Neural progenitor cell (in vitro differentiated cells): ENCODE data around the gene TXNDC17. TPM values are rescaled to one million over a fixed set of nuclear protein-coding genes. Genes with fewer than 3 reads are reported as not detected.

Source experiments
- DNase-seq: peaks from one replicate; pipeline ENCODE4 v3.0.0-alpha.2; 2016; ENCODE audit warnings: low spot score
- H2AFZ ChIP-seq: fragments of 200-600 bp; sonication (generic); replicated peaks from 2 replicates; pipeline ENCODE4 v1.6.1; 2016; ENCODE audit warnings: antibody characterized with exemption
- H3F3A ChIP-seq: fragments of 200-600 bp; sonication (generic); 2 replicates; pipeline ENCODE4 v1.6.1; 2016; ENCODE audit warnings: antibody characterized with exemption, low read depth
- H3K27ac ChIP-seq: fragments of 200-600 bp; sonication (generic); 2 replicates; pipeline ENCODE4 v1.5.1; 2016; ENCODE audit warnings: mild to moderate bottlenecking
- H3K27me3 ChIP-seq: fragments of 200-600 bp; sonication (generic); 2 replicates; pipeline ENCODE4 v1.6.1; 2016; ENCODE audit warnings: mild to moderate bottlenecking, moderate library complexity
- H3K36me3 ChIP-seq: fragments of 200-600 bp; sonication (generic); 2 replicates; pipeline ENCODE4 v1.5.1; 2016
- H3K4me1 ChIP-seq: fragments of 200-600 bp; sonication (generic); 2 replicates; pipeline ENCODE4 v1.6.1; 2016; ENCODE audit warnings: mixed run types
- H3K4me2 ChIP-seq: fragments of 200-600 bp; sonication (generic); 2 replicates; pipeline ENCODE4 v1.6.1; 2016
- H3K4me3 ChIP-seq: fragments of 200-600 bp; sonication (generic); 2 replicates; pipeline ENCODE4 v1.5.1; 2016
- H3K79me2 ChIP-seq: fragments of 200-600 bp; sonication (generic); 2 replicates; pipeline ENCODE4 v1.6.1; 2016; ENCODE audit warnings: low read depth
- H3K9ac ChIP-seq: fragments of 200-600 bp; sonication (generic); 2 replicates; pipeline ENCODE4 v1.6.1; 2016
- H3K9me3 ChIP-seq: fragments of 200-600 bp; sonication (generic); 2 replicates; pipeline ENCODE4 v1.5.1; 2016; ENCODE audit warnings: low read depth
- H4K20me1 ChIP-seq: fragments of 200-600 bp; sonication (generic); 2 replicates; pipeline ENCODE4 v1.6.1; 2016; ENCODE audit warnings: low read depth
- H3K27ac Mint-ChIP-seq: 3 replicates; pipeline ENCODE4 v1.8.0; 2021; ENCODE audit warnings: mixed read lengths
- H3K27me3 Mint-ChIP-seq: 2 replicates; pipeline ENCODE4 v1.8.0; 2022; ENCODE audit warnings: low read depth, mild to moderate bottlenecking, inconsistent platforms, moderate library complexity, mixed read lengths; ENCODE audit not compliant: insufficient read depth
- H3K36me3 Mint-ChIP-seq: 3 replicates; pipeline ENCODE4 v1.8.0; 2021; ENCODE audit warnings: mixed read lengths
- H3K4me1 Mint-ChIP-seq: 3 replicates; pipeline ENCODE4 v1.8.0; 2021; ENCODE audit warnings: mixed read lengths
- H3K4me3 Mint-ChIP-seq: 3 replicates; pipeline ENCODE4 v1.8.0; 2021; ENCODE audit warnings: mild to moderate bottlenecking, moderate library complexity, mixed read lengths
- H3K9me3 Mint-ChIP-seq: 3 replicates; pipeline ENCODE4 v1.8.0; 2020; ENCODE audit warnings: mixed read lengths
- CTCF ChIP-seq: fragments of 200-600 bp; sonication (generic); IDR thresholded peaks from 2 replicates; pipeline ENCODE4 v1.5.1; 2017; ENCODE audit warnings: antibody characterized with exemption, mild to moderate bottlenecking
- EZH2 ChIP-seq: fragments of 200-600 bp; sonication (generic); IDR thresholded peaks from 2 replicates; pipeline ENCODE4 v1.6.1; 2017; ENCODE audit warnings: antibody characterized with exemption, mild to moderate bottlenecking, moderate library complexity
- EZH2phosphoT487 ChIP-seq: fragments of 200-600 bp; sonication (generic); IDR thresholded peaks from 2 replicates; pipeline ENCODE4 v1.6.1; 2017; ENCODE audit warnings: antibody characterized with exemption
- total RNA-seq: library from RNA; depleted of rRNA; stranded (reverse); fragments of >200 nt; gene quantifications from 2 replicates; pipeline ENCODE4 v1.2.3, GENCODE V29; 2015; ENCODE audit warnings: low replicate concordance

The TXNDC17 gene
- total RNA-seq, 1 donor from 2014 or later: 175 TPM

GRCh38 chr17:6682339-6682738, 41.5 kb downstream of the TXNDC17 start:
- TF ChIP-seq EZH2phosphoT487 (no peak), CTCF (no peak), EZH2 (no peak)
- Histone ChIP-seq H3K79me2 (no peaks in the 10 kb centered on the region), H3K27ac (no peak overlapping the region), H4K20me1 (no peaks in the 10 kb centered on the region), H3K27me3 (no peaks in the 10 kb centered on the region), H3K9me3 (no peaks in the 10 kb centered on the region), H3F3A (no peaks in the 10 kb centered on the region), H3K4me2 (no peak overlapping the region), H3K4me3 (no peak overlapping the region), H2AFZ (no peak overlapping the region), H3K9ac (no peak overlapping the region), H3K4me1 (no peaks in the 10 kb centered on the region), H3K36me3 (no peaks in the 10 kb centered on the region)
- H3K4me1 Mint-ChIP-seq: peaks cover 3% of the 10 kb centered on the region
- no peak for DNase-seq
- peaks cover 11% of the 10 kb centered on the region for H3K27me3 Mint-ChIP-seq
- no peaks in the 10 kb centered on the region for H3K9me3 Mint-ChIP-seq
- H3K36me3 Mint-ChIP-seq: no peaks in the 10 kb centered on the region
- H3K4me3 Mint-ChIP-seq: no peak overlapping the region
- no peak overlapping the region for H3K27ac Mint-ChIP-seq

GRCh38 chr17:6683081-6683684, 42.3 kb downstream of the TXNDC17 start:
- TF ChIP-seq CTCF: no peak
- H2AFZ ChIP-seq: no peak overlapping the region
- H3K4me2 ChIP-seq: no peak overlapping the region
- no peaks in the 10 kb centered on the region for H3K79me2 ChIP-seq
- Mint-ChIP-seq H3K27me3 (peaks cover 13% of the 10 kb centered on the region), H3K27ac (no peak overlapping the region), H3K36me3 (no peaks in the 10 kb centered on the region), H3K9me3 (no peaks in the 10 kb centered on the region), H3K4me3 (no peak overlapping the region), H3K4me1 (peaks cover 3% of the 10 kb centered on the region)
- H3F3A ChIP-seq: no peaks in the 10 kb centered on the region
- no peak for DNase-seq
- no peaks in the 10 kb centered on the region for H3K36me3 ChIP-seq
- no peak overlapping the region for H3K27ac ChIP-seq
- no peaks in the 10 kb centered on the region for H3K9me3 ChIP-seq
- H3K27me3 ChIP-seq: no peaks in the 10 kb centered on the region
- H3K4me1 ChIP-seq: no peaks in the 10 kb centered on the region
- no peak overlapping the region for H3K9ac ChIP-seq
- H3K4me3 ChIP-seq: no peak overlapping the region
- no peaks in the 10 kb centered on the region for H4K20me1 ChIP-seq

GRCh38 chr17:6683730-6684459, 43.0 kb downstream of the TXNDC17 start:
- Mint-ChIP-seq H3K4me3 (no peak overlapping the region), H3K36me3 (no peaks in the 10 kb centered on the region), H3K27ac (peak overlapping the region; percentile 7), H3K9me3 (no peaks in the 10 kb centered on the region), H3K4me1 (peaks cover 3% of the 10 kb centered on the region), H3K27me3 (peaks cover 9% of the 10 kb centered on the region)
- no peak overlapping the region for H2AFZ ChIP-seq
- no peak overlapping the region for H3K27ac ChIP-seq
- DNase-seq: no peak
- H3F3A ChIP-seq: no peaks in the 10 kb centered on the region
- H3K4me1 ChIP-seq: no peaks in the 10 kb centered on the region
- H3K9ac ChIP-seq: no peak overlapping the region
- no peaks in the 10 kb centered on the region for H3K27me3 ChIP-seq
- TF ChIP-seq CTCF (no peak), EZH2phosphoT487 (no peak), EZH2 (no peak)
- no peak overlapping the region for H3K4me2 ChIP-seq
- no peak overlapping the region for H3K4me3 ChIP-seq
- no peaks in the 10 kb centered on the region for H3K36me3 ChIP-seq
- H3K9me3 ChIP-seq: no peaks in the 10 kb centered on the region
- H3K79me2 ChIP-seq: no peaks in the 10 kb centered on the region
- no peaks in the 10 kb centered on the region for H4K20me1 ChIP-seq
